Stimulated activated CD4-positive, alpha-beta T cell treated with anti-CD3 and anti-CD28 coated beads, TNF-alpha, amount 100 ng/mL, for 24 hours (primary cell): ENCODE measurements around the gene PDE6B.
"Not testable (repeated sequence)": the region's sequence is repeated elsewhere in the genome, so short reads cannot be mapped to it uniquely, and the experiment has no call there.

Source experiments
- DNase-seq, 3 experiments: peaks; one replicate each; pipeline ENCODE4 v3.0.0-alpha.2; 2020; ENCODE audit warnings: low read depth in 3 of 3

Gene PDE6B

GRCh38 chr4:669806-670559 is 44.6 kb downstream of the PDE6B start:
- DNase-seq, result not testable (repeated sequence)

DNA sequence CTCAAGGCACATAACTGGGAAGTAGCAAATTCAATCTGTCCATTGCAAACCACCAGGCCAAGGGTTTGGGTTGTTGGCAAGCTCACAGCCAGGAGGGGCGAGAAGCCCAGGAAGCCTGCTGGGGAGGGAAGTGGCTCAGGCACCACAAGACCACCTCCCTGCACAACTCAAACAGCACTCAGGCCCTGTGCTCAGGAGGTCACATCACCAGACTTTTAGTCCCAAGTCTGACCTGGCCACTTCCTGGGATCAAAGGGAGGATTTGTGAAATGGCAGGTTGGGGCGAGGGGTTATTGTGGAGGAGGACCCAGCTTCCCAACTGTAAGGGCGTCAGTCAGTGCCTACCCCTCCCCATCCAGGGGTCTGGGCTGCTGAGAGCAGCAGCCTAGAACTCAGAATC is 46.4 kb downstream of the PDE6B start:
- no peak for DNase-seq

- no peak for DNase-seq
These were observed 48.1 kb downstream of the PDE6B start for GRCh38 chr4:673349-674091.

DNA sequence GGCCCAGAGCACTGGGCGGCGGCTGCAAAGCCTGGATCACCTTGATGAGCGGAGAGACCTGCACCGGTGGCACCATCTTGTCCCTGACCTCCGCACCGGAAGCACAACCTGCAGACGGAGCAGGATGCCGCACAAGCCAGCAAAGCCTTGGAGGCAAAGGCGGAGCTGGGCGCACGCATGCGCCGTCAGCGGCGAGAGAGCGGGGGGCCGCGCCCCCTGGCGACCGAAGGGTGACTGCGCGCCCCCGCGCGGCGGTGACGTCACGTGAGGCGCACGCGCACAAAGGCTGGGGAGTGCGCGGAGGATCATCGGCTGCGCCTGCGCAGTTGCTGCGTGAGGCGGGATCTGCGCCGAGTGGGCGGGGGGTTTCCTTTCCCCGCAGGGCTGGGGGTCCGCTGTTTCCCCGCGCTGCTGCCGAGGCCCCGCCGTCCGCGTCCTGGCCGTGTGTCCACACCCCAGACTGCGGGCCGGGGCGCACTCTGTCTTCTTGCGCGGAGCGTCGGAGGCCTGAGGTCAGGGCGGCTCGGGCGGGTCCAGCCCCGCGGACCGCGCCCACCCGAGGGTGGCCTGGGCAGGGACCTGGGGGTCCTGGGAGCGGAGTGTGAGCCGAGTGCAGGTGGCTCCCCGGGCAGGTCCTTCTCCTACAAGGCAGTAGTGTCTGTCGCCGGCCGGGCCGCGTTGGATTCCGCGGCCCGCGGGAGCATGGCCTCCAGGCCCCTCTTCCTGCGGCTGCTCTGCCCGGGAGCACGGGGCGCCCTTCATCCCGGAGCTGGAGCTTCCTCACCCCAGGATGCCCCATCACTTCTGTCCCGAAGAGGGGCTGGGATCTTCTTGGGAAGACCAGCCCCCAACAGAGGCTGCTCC is 49.0 kb downstream of the PDE6B start, which contains the start of the genes ATP5ME and MYL5:
Gene ATP5ME (minus strand): TSS at position 105 of the 864 bp plus-strand sequence. CDS start 29 bp downstream, at position 76.
Gene MYL5 (plus strand): TSS at position 371 of the 864 bp plus-strand sequence. CDS start 3,485 bp downstream, outside the sequence.
- DNase-seq, result peak; percentile 94 to 95 (median 94)

- no peak for DNase-seq
These were observed 49.9 kb downstream of the PDE6B start for GRCh38 chr4:675036-675882.

- DNase-seq, result no peak
These were observed 50.9 kb downstream of the PDE6B start for GRCh38 chr4:675980-676870.

- DNase-seq, result no peak
These were observed 51.5 kb downstream of the PDE6B start for GRCh38 chr4:676871-677235.

GRCh38 chr4:677431-678293 is 52.3 kb downstream of the PDE6B start:
- peak in 1 of 3 experiments; percentile 41 for DNase-seq

DNA sequence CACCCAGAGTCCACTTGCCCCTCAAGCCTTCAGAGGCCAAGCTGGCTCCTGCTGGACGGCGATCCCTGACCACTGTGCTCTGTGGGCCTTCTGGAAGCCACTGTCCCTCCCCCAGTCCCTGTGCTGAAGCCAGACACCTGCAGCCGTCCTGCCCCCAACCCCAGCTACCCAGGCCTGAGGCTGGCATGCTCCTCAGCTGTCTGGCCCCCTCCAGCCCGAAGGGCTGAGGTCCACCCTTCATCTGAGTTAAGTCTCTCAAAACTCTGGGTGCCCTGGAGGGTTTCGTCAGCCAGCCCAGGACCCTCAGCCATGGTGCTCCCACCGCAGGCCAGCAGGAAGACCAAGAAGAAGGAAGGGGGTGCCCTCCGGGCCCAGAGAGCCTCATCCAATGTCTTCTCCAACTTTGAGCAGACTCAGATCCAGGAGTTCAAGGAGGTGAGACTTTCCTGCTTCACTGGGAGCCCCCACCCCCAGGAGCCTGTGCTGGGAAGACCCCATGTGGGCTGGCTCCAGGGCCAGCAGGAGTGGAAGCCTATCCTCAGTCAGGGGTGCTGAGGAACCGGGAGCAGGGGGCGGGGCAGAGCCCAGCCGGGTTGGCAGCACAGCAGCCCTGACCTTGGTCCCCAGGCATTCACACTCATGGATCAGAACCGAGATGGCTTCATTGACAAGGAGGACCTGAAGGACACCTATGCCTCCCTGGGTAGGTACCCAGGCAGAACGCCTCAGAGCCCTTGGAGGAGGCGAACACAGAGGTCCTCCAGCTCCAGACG is 53.1 kb downstream of the PDE6B start:
- DNase-seq, result no peak

DNA sequence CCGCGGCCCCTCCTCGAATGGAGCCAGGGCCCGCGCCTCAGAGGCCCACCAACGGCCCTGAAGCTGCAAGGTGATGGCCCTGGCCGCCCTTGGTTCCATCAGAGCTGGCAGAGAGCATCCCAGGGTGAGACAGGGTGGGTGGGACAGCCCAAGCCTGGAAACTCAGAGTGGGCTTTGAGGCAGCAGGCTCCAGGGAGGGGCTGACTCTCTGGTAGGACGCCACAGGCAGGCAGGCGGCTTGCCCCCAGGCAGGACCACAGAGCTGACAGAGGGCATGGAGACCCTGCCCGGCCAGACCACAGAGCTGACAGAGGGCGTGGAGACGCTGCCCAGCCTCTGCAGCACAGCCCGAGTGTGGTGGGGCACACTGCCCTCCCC is 53.7 kb downstream of the PDE6B start:
- DNase-seq, result no peak

GRCh38 chr4:679629-680028 is 54.3 kb downstream of the PDE6B start:
- DNase-seq, result no peak

- no peak for DNase-seq
These were observed 54.7 kb downstream of the PDE6B start for GRCh38 chr4:680091-680490.

DNA sequence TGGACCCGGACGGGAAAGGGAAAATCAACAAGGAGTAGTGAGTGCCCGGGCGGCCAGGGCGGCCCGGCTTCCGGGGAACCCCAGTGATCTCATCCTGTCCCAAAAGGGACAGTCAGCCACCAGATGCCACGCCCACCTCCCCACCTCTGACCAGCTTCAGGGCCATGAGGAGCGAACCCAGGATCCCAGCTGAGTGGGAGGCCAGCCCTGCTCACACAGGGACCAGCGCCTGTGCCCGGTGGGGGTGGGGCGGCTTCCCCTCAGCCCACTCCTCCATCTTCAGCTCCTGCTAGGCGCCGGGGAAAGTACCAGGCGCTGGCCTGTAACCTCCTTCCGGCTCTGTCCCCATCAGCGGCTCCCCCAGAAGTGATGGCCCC is 55.2 kb downstream of the PDE6B start:
- DNase-seq, result no peak

GRCh38 chr4:680928-681645 is 55.7 kb downstream of the PDE6B start:
- no peak for DNase-seq

- no peak for DNase-seq
These were observed 56.5 kb downstream of the PDE6B start for GRCh38 chr4:681736-682451.

DNA sequence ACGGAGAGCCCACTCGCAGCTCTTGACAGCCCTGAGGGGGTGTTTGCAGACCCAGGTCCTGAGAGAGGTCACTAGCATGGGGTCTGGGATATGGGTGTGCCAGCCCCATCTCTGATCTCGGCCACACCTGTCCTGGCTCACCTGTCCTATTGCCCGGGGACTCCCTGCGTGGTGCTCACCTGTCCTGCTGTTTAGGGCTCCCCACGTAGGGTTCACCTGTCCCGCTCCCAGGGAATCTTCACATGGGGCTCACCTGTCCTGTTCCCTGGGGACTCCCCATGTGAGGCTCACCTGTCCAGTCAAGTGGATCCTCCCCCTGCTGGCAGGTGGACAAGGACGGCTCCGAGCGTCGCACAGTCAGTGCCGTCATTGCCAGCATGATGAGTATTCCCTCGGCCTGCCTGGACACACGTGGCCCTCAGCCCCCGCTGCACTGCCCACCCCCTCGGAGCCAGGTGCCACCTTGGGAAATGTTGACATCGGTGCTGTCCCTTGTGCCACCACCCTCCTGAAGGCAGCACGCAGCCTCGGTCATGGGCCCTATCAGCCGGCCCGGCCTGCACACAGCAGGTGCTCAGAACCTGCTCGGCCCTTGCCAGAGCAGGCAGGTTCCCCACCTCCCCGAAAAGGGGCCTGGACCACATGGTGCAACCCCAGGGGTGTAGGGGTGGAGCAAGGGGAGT is 57.3 kb downstream of the PDE6B start:
- DNase-seq, result no peak
